Mesodermal cell (in vitro differentiated cells): ENCODE measurements around the gene ARFGAP2. TPM values are rescaled to one million over a fixed set of nuclear protein-coding genes. Genes with fewer than 3 reads are reported as not detected.
A peak's percentile ranks its signal among the peaks of the same experiment; 100 is the strongest.

Experiments
- H3K27ac ChIP-seq: 2 replicates; pipeline ENCODE4 v1.7.0; 2013; ENCODE audit warnings: mild to moderate bottlenecking, low read depth, low read length, moderate library complexity; ENCODE audit not compliant: severe bottlenecking
- H3K36me3 ChIP-seq: 2 replicates; pipeline ENCODE4 v1.7.1; 2013; ENCODE audit warnings: mild to moderate bottlenecking, low read length, moderate library complexity; ENCODE audit not compliant: control insufficient read depth, insufficient read depth
- H3K4me1 ChIP-seq: one replicate; pipeline ENCODE4 v1.7.1; 2013; ENCODE audit warnings: mild to moderate bottlenecking, low read length; ENCODE audit not compliant: insufficient read depth, control insufficient read depth, poor library complexity, severe bottlenecking
- H3K4me3 ChIP-seq: 2 replicates; pipeline ENCODE4 v1.7.0; 2013; ENCODE audit warnings: low read length, control low read depth, mild to moderate bottlenecking; ENCODE audit not compliant: insufficient read depth, poor library complexity, severe bottlenecking; ENCODE audit errors: extremely low read depth
- H3K9me3 ChIP-seq: 2 replicates; pipeline ENCODE4 v1.7.1; 2013; ENCODE audit warnings: mild to moderate bottlenecking, low read length, moderate library complexity; ENCODE audit not compliant: control insufficient read depth
- WGBS, 2 experiments: methylation state at CpG; one replicate each; pipeline ENCODE4 v1.1.5; 2013; ENCODE audit warnings: missing lambda C conversion rate in 2 of 2; ENCODE audit not compliant: insufficient coverage in 2 of 2; 5-methylcytosine and 5-hydroxymethylcytosine counted together
- polyA plus RNA-seq, 2 experiments: library from polyadenylated mRNA; stranded (reverse); fragments of 50-300 nt; gene quantifications; one replicate each; pipeline ENCODE4 v1.2.3, GENCODE V29; 2013

Gene ARFGAP2
- polyA plus RNA-seq (2013, experiment 1 of 2) = 43.9 TPM
- polyA plus RNA-seq (2013, experiment 2 of 2) = 48.0 TPM

DNA sequence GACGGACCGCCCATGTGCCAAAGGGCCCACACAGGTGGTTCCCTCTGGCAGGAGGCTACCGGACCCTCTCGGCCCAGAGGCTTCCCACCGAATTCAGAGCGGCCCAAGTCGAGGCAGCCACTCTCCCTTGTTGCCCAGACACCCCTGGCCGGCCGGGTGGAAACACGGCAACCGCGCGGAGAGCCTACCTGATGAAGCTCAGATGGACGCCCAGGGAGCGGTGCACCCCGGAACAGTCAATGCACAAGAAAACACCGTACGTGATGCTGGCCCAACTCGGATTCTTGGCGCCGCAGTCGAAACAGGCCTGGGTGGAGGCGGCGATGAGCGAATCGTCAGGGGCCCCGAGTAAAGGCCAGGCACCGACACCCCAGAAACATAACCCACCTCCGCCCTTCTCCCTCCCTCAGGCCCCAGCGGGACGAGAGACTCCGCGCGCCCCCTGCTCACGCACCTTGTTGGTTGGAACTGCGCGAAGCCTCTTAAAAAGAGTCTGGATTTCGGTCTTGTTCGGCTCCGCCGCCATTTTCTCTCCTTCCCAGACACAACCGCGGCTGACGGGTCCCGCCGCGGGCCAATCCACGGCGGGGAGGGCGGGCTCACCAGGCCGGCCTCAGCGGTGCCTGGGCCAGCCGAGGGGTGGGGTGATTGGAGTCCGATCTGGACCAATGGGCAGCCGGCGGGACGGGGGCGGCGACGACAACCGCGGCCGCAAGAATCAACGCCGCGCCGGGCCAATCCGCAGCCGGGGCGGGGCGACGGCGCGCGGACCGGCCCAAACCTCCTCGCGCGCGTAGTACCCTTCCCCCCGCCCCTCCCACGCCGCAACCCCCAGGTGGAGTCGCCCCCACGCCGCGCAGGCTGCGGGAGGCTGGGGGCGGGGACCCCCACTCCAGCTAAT, at the start of gene ARFGAP2:
TSS of gene ARFGAP2 (minus strand) at position 552 of the 901 bp plus-strand sequence. CDS start at position 526, 26 bp downstream.
- Histone ChIP-seq H3K27ac (peak within 1 kb of the TSS; percentile 93), H3K4me1 (peaks cover 21% of the 10 kb centered on the region), H3K36me3 (peaks cover 63% of the 10 kb centered on the region), H3K4me3 (peak within 1 kb of the TSS; percentile 99), H3K9me3 (no peaks in the 10 kb centered on the region)
- 0% methylated on average over 29 to 60 of the region's 89 CpGs for WGBS, 2 experiments

DNA sequence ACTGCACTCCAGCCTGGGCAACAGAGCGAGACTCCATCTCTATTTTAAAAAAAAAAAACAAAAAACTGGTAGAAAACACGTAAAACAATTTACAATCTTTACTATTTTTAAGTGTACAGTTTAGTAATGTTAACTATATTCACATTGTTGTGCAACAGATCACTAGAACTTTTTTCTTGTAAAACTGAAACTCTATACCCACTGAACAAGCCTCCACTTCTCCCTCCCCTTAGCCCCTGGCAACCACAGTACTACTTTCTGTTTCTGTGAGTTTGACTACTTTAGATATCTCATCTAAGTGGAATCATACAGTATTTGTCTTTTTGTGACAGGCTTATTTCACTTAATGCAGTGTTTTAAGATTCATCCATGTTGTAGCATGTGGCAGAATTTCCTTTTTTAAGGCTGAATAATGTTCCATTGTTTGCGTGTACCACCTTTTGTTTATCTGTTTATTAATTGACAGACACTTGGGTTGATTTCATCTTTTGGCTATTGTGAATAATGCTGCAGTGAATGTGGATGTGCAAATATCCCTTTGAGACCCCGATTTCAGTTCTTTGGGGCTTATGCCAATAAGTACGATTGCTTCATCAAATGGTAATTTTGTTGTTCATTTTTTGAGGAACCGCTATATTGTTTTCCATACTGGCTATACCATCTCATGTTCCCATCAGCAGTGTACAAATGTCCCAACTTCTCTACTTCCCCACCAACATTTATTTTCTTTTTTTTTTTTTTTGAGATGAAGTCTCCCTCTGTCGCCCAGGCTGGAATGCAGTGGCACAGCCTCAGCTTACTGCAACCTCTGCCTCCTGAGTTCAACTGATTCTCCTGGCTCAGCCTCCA, 49.1 kb upstream of the ARFGAP2 start:
- Histone ChIP-seq H3K4me1 (no peaks in the 10 kb centered on the region), H3K9me3 (no peaks in the 10 kb centered on the region), H3K27ac (no peak overlapping the region), H3K36me3 (peaks cover 92% of the 10 kb centered on the region), H3K4me3 (no peak overlapping the region)
- WGBS, 2 experiments = 87 to 100% methylated on average over 2 to 3 of the region's 7 CpGs

DNA sequence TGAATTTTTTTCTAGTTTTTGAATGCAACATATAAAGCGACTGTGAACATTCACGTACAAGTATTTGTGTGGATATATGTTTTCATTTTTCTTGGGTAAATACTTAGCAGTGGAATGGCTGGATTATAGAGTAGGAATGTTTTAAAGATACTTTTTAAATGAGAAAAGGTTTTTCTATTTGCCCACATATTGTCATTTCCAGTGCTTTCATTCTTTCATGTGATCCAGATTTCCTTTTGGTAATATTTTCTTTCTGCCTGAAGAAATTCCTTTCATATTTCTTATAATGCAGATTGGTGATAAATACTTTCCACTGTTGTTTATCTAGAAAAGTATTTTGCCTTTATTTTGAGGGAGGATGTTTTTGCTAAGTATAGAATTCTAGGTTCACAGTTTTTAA, 46.0 kb upstream of the ARFGAP2 start:
- H3K9me3 ChIP-seq = no peaks in the 10 kb centered on the region
- H3K36me3 ChIP-seq = peaks cover 93% of the 10 kb centered on the region
- 100% methylated on average over 2 of the region's 2 CpGs; no CpG with 5 or more reads in 1 of the 2 experiments for WGBS, 2 experiments

DNA sequence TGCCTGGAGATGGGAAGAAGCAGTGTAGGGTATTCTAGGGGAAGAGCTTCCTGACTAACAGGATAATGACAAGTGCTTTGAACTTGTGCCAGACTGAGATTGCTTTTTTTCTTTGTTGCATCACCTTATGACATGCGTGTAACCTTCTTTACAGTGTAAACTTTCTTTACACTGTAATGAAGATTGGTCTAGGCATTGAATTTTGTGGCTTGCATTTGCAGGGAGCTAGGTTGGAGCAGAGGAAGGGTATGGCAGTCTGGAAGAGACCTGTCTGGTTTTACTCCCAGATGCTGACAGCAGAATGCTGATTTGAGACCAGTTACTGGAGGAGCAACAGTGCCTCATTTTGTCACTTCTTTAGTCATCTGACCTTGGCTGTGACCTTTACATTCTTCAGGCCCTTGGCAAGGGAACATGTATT, 43.7 kb upstream of the ARFGAP2 start:
- Histone ChIP-seq H3K9me3 (no peaks in the 10 kb centered on the region), H3K27ac (peak overlapping the region; percentile 76), H3K4me3 (no peak overlapping the region), H3K36me3 (peaks cover 78% of the 10 kb centered on the region), H3K4me1 (peaks cover 21% of the 10 kb centered on the region)
- no CpG with 5 or more reads among the region's 1 CpG for WGBS, 2 experiments

More for the DNA sequence above, 46.0 kb upstream of the ARFGAP2 start:
- Histone ChIP-seq H3K4me1 (peaks cover 14% of the 10 kb centered on the region), H3K4me3 (no peak overlapping the region), H3K27ac (no peak overlapping the region)

DNA sequence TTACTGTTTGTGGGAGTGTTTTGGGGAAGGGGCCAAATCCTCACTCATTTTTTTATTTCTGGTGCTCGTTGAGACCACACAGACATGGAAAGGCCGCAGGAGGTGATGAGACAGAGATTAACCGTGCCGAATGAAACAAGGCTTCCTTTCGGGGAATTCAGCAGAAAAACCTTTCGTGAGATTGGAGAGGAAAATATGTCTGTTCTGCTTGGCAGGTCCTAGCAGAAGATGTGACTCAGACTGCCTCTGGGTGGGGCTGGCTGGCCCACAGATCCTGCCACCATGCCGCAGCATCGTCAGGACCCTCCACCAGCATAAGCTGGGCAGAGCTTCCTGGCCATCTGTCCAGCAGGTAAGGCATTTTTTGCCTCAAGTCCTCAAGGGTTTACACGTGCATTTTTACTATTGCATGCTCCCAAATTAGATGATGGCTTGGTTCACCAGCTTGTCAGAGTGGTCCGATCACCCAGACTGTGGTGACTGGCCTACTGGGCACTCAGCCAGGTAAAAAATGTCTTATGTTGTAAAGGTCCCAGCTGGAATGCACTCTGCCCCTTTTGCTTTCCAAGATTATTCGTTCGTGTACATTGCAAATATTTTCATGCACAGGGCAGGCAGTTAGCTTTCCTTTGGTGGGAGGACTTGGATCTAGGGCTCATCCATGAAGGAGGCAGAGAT, 39.6 kb upstream of the ARFGAP2 start:
- Histone ChIP-seq H3K4me1 (peaks cover 21% of the 10 kb centered on the region), H3K4me3 (peak overlapping the region; percentile 75)

DNA sequence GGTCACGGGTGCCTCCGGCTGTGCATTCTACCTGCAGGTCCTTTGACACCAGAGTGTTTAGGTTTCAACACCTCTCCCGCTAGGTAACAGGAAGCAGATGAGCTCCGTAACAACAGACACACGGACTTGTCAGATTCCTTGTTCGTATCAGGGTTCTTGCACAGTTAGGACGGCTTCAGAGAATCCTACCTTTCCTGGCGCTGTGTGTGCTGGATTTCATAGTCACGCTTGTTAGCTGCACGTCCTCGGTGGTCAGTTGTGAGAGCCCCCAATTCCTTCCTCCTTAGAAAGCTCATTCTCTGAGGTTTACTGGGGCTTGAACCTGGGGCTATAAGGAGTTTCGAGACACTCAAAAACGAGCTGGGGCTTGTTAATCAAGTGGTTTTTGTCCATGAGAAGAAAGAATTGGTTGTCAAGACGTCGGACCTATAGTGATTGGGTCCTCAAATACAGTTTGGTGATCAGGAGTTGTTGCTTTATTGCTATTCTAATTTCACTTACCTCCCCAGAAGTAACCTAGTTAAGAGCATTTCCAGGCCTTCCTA, 38.8 kb upstream of the ARFGAP2 start:
- Histone ChIP-seq H3K36me3 (peaks cover 35% of the 10 kb centered on the region), H3K4me3 (peak overlapping the region; percentile 75)
- WGBS, 2 experiments = 9 to 14% methylated on average over 11 of the region's 15 CpGs

More for the DNA sequence above, 39.6 kb upstream of the ARFGAP2 start:
- H3K36me3 ChIP-seq = peaks cover 43% of the 10 kb centered on the region
- H3K9me3 ChIP-seq = no peaks in the 10 kb centered on the region
- whole genome bisulfite sequencing, 2 experiments = 44 to 50% methylated on average over 10 to 12 of the region's 12 CpGs
- no peak overlapping the region for H3K27ac ChIP-seq

DNA sequence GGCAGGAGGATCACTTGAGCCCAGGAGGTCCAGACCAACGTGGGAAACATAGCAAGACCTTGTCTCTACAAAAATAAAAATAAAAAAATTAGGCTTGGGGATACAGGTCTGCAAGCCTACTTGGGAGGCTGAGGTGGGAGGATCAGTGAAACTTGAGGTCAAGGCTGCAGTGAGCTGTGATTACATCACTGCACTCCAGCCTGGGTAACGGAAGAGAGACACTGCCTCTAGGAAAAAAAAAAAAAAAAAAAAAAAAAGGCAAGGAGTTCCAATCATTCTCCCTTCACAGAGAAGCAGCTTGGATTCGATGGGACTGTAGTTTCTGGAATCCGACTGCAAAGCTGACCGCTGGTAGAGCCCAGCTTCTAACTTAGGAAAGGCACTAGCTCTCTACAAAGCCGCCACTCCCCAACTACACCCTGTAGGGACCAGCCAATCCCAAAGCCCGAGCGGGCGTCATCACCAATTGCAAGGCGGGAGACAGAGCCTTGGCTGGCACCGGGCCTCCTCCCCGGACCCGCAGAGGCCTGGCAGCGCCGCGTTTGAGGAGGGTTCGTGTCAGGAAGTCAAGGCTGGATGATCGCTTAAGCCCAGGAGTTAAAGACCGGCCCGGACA, 37.4 kb upstream of the ARFGAP2 start:
- Histone ChIP-seq H3K36me3 (peaks cover 21% of the 10 kb centered on the region), H3K27ac (peak overlapping the region; percentile 36), H3K4me1 (peaks cover 13% of the 10 kb centered on the region), H3K4me3 (no peak overlapping the region), H3K9me3 (peaks cover 3% of the 10 kb centered on the region)
- 84 to 90% methylated on average over 13 to 18 of the region's 20 CpGs for WGBS, 2 experiments

More for the DNA sequence above, 38.8 kb upstream of the ARFGAP2 start:
- no peaks in the 10 kb centered on the region for H3K9me3 ChIP-seq
- peak overlapping the region; percentile 87 for H3K27ac ChIP-seq
- H3K4me1 ChIP-seq = peaks cover 19% of the 10 kb centered on the region

DNA sequence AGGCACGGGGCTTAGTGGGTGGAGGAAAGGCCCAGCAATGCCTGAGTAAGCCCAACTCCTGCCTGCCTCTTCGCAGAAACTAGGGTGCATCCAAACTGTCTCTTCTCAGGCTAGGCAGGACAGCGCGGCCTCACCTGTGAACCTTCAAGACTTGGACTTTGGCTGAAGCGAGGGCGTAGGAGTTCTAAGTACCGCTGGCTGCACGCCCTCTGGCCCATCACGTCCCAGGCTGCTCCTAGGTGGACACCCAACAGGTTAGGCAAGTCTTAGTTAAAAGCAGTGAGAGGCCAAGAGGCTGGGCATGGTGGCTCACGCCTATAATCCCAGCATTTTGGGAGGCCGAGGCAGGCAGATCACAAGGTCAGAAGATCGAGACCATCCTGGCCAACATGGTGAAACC, 36.3 kb upstream of the ARFGAP2 start:
- 98% methylated on average over 11 of the region's 12 CpGs for WGBS, 2 experiments
- peaks cover 10% of the 10 kb centered on the region for H3K36me3 ChIP-seq
- no peak overlapping the region for H3K4me3 ChIP-seq

DNA sequence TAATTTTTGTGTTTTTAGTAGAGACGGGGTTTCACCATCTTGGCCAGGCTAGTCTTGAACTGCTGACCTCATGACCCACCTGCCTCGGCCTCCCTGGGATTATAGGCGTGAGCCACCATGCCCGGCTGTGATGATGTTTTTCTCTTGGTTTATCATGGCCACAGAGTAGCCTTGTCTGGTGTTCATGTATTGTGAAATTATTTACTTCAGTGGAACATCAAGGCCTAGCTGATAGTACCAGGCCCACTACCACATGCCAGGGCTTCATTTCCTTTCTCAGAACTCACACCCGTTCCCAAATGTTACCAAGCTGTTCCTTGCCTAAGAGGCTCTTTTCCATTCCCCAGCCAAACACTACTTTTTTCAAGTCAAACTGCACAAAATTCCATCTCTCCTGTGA, 31.9 kb upstream of the ARFGAP2 start:
- H3K36me3 ChIP-seq = no peaks in the 10 kb centered on the region
- H3K4me1 ChIP-seq = peaks cover 13% of the 10 kb centered on the region
- H3K4me3 ChIP-seq = no peak overlapping the region
- 98 to 100% methylated on average over 3 to 5 of the region's 5 CpGs for WGBS, 2 experiments
- H3K27ac ChIP-seq = no peak overlapping the region
- peaks cover 3% of the 10 kb centered on the region for H3K9me3 ChIP-seq

More for the DNA sequence above, 36.3 kb upstream of the ARFGAP2 start:
- Histone ChIP-seq H3K4me1 (peaks cover 10% of the 10 kb centered on the region), H3K9me3 (peaks cover 3% of the 10 kb centered on the region), H3K27ac (no peak overlapping the region)
